ENCODE data around the gene FOXO3.

The FOXO3 gene

GRCh38 chr6:108685970-108686369 is 125.3 kb downstream of the FOXO3 start:
- no peak for DNase-seq (ENCODE audit: low spot score)

- DNase-seq (ENCODE audit: low spot score) = no peak
These were observed 126.2 kb downstream of the FOXO3 start for GRCh38 chr6:108686896-108687295.

- no peak for DNase-seq (ENCODE audit: low spot score)
These were observed 127.2 kb downstream of the FOXO3 start for GRCh38 chr6:108687921-108688320.

- peak; percentile 47 for DNase-seq (ENCODE audit: low spot score)
These were observed 128.8 kb downstream of the FOXO3 start for GRCh38 chr6:108689272-108690161.

DNA sequence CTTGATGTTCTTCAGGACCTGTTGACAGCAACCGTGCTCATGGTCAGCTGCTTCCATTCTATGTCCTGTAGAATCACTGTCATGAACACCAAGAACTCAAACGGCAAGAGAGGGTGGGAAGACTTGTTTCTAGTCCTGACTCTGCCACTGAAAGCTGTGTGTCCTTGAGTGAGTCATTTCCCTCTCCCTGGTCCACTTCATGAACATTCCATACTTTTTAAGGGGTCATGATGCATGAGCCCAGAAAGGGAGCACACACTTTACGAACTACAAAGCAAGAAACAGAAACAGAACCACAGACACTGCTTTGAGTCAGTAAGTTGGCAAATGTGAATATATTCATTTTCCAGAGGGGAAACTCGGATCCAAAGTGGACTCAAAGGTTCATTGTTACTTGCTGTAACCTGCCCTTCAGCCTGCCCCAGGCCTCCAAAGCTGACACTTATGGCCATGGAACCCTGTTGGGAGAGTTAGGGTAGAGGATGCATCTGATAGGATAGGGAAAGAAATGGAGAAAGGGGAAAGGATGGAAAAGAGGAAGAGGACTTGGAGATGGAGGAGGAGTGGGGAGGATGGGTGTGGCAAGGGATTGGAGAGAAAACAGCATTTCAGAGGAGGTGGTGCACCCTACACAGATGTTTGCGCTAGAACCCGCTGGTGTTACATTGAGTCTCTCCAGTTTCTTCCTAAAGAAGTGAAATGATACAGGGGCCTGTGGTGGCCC is 129.8 kb downstream of the FOXO3 start:
- DNase-seq (ENCODE audit: low spot score) = no peak

GRCh38 chr6:108693430-108694154 is 132.9 kb downstream of the FOXO3 start:
- no peak for DNase-seq (ENCODE audit: low spot score)

DNA sequence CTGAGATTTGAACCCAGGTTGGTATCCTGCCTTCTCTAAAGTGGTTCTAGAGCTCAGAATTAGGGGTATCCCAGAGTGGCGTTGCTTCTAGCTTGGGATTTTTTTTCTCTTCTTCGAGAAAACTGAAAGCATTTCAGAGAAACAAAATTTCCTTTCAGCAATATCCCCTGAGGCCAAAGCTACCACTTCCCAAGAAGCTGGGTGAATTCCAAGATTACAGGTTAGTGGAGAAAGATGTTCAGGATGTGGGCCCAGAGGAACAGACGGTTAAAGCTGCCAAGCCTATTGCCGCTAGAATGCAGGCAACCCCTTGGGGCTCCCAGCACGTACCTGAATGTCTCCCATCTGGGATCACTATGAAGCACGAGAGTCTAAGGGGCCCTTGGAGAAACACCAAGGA is 134.1 kb downstream of the FOXO3 start:
- DNase-seq (ENCODE audit: low spot score) = no peak

GRCh38 chr6:108697561-108698161 is 136.9 kb downstream of the FOXO3 start:
- no peak for DNase-seq (ENCODE audit: low spot score)

DNA sequence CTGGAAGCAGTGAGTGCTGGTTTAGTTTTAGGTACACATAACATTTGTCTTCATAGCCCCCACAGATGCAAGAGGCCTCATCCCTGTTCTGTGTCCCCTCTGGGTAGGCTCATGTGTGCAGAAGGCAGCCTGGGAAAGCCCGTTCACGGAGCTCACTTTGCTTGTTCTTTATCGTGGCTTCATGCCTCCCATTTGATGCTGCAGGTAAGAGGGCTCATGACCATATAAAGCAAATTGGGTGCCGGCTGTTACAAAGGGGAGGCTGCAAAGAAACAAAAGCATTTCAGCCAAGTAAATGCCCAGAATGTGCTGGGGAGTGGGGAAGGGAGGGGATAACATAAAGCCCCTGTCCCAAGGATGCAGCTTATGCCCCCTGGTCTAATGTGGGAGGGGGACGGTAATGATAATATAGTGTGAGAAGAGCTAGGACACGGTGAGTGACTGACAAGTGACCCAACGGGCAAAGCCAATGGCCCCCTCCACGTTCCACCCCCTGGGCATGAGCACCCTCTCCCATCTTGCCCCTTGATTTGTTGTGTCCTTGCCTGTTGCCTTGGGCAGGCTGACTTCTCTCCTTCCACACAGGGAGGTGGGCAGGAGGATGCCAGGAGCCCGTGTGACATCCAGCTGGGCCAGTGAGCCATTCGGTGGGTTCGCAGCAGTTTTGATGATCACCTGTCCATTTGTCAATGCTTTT is 138.0 kb downstream of the FOXO3 start:
- no peak for DNase-seq (ENCODE audit: low spot score)

- DNase-seq (ENCODE audit: low spot score) = peak; percentile 43
These were observed 138.7 kb downstream of the FOXO3 start for GRCh38 chr6:108699290-108700041.

- DNase-seq (ENCODE audit: low spot score) = no peak
These were observed 141.6 kb downstream of the FOXO3 start for GRCh38 chr6:108702106-108702851.

DNA sequence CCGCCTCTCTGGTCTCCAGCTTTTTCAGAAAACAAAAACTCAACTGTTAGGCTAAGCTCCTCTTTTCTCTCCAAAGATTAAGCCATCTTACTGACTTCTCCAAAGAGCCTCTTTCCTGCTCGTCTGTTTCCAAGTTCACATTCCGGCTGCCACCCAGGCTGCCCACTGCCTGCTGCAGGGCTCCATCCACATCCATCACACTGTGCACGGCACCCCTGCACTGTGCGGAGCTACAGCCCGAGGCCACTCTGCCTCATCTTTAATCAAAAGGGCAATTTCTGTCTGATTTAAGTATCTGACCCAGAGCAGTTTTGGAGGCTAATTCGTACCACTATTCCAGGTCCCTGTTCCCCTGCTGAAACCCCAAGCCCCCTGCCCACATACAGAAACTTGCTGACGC is 145.9 kb downstream of the FOXO3 start:
- no peak for DNase-seq (ENCODE audit: low spot score)

DNA sequence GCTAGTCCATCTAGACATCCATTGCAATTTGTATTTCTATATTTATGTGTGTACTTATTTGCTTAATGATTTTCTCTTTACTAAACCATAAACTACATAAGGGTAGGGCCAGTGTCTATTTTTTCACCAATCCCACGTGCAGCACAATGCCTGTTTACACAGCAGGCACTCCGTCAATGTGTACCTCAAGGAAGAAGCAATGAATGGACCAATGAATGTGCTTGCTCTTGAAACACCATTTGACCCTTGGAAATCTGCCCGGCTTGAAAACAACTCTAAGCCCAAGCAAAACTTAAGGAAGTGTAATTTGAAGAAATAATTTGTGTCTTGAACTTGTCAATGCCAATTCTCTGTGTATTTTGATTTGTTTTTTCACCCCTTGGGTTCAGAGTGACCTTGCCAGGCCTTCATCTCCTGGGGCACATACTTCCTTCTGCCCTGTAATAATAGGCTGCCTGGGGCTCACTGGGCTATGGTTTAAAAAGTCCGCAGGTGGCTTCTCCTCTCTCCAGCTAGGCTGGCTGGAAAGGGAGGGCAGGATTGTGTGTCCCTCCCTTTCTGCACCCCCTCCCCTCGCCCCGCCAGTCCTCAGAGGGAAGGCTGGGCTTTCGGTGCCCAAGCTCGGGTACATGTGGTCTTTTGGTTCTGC is 146.7 kb downstream of the FOXO3 start:
- DNase-seq (ENCODE audit: low spot score) = no peak

GRCh38 chr6:108710030-108710429 is 149.3 kb downstream of the FOXO3 start:
- DNase-seq (ENCODE audit: low spot score) = no peak

DNA sequence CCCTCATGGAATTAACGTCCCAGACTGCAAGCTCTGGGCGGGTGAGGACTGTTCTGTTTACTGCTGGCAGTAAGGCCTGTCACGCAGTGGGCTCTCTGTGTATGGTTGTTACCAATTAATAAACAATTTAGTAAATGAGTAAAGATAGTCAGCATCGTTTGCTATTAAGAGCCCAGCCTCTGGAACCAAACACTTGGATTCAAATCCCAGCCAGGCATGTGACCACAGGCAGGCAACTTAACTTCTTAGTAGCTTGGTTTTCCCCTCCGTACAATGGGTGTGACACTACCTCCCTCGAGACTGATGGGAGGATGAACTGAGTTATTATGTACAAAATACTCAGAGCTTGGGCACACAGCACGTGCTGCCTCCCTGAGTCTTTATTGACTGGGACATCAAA is 149.8 kb downstream of the FOXO3 start:
- DNase-seq (ENCODE audit: low spot score) = no peak

GRCh38 chr6:108711071-108711470 is 150.4 kb downstream of the FOXO3 start:
- no peak for DNase-seq (ENCODE audit: low spot score)

DNA sequence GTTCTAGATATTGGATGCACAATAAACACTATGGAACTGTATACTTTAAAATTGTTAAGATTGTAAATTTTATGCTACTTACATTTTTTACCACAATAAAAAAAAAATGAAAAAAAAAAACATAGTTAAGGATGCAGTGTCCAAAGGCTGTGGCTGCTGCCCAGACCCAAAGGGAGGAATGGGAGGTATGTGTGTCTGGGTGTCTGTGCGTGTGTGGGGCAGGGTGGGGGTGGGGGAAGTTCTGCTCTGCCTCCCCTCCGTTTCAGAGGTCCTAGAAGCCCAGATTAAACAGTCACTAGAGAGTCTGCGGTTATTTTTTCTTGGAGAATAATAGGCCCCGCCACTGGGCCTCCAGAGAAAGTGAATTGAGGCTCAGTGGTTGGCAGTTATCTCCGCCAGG is 151.1 kb downstream of the FOXO3 start:
- no peak for DNase-seq (ENCODE audit: low spot score)

DNA sequence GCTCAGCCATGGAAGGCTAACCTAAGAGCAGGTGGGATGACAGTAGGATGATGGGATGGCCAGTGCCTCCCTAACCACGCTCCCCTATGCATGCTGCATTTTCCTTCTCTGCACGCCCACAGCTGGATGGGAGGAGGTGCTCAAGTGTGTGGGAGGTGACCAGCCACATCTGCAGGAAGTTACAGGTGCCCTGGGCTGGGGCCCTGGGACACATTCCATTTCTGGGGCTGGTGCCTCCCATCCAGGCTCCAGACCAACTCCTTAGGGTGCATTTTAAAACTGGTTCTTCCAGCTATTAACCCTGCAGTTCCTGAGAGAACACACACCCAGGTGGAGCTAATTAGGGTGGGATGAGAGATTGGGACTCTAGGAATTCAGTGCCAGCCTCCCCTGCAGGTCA is 152.2 kb downstream of the FOXO3 start:
- DNase-seq (ENCODE audit: low spot score) = peak; percentile 67

DNA sequence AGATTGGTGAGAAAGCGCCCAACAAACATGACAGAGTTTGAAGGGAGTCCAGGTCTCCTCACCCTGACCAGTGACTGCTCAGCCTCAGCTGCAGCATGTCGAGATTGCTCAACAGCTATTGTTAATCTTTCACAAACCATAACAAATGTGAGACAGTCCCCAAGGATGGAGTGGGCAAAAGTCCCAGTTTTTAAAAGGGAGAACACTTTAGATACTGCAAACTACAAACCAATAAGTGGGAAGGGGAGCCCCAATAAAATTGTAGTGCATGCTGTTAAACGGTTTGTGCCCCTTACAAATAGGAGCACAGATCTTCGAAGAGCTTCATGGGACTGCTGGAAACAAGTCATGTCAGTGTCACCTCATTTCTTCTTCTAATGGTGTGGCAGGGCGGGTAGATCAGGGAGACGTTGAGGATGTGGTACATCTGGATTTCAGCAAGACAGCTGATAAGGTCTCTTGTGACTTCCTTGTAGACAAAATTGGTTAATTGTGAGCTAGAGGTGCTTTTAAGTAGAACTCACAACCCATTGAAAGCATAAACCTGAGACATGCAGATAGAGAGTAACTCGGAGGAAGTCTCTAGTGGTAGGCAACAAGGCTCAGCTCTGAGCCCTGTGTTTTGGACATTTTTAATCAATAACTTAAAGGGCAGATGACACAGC is 153.5 kb downstream of the FOXO3 start:
- DNase-seq (ENCODE audit: low spot score) = no peak
